GM18519 (cell line): Measurements from ENCODE around the gene ITSN2.
"Not testable (repeated sequence)": the region's sequence is repeated elsewhere in the genome, so short reads cannot be mapped to it uniquely, and the experiment has no call there.

Experiments used
- ATAC-seq: cut with Tn5 transposase; IDR thresholded peaks from one replicate; pipeline ENCODE4 v1.9.1; 2021; ENCODE audit warnings: mild to moderate bottlenecking, moderate library complexity; ENCODE audit not compliant: unreplicated experiment, low FRiP score

The ITSN2 gene

GRCh38 chr2:24222946-24223345 is 137.4 kb downstream of the ITSN2 start:
- ATAC-seq, result no peak

DNA sequence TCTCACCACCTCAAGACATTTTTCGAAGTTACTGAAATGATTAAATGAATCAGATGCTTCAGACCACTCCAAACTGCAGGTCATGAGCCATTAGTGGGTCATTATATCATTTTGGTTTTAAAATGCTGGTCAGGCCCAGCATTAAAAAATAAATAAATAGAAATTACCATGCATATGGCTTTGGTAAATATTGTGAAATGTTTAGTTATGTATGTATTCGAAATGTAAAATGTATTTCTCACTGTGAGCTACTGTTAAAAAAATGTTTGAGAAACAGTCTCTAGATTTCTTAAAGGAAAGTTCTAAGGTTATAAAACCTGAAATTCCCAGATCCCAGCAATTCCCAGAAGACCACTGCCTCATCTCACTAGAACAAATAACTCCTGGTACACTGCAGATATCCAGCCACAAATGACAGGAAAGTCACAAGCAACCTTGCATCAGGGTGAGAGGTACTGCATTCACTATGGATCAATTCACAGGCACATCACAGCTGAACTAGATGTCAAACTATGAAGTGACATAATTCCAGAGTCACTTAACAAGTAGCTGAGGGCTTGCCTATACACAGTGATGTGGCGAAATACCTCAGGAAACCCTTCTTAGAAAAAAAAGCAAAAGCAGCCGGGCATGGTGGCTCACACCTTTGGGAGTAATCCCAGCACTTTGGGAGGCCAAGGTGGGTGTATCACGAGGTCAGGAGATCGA is 138.8 kb downstream of the ITSN2 start:
- no peak for ATAC-seq

DNA sequence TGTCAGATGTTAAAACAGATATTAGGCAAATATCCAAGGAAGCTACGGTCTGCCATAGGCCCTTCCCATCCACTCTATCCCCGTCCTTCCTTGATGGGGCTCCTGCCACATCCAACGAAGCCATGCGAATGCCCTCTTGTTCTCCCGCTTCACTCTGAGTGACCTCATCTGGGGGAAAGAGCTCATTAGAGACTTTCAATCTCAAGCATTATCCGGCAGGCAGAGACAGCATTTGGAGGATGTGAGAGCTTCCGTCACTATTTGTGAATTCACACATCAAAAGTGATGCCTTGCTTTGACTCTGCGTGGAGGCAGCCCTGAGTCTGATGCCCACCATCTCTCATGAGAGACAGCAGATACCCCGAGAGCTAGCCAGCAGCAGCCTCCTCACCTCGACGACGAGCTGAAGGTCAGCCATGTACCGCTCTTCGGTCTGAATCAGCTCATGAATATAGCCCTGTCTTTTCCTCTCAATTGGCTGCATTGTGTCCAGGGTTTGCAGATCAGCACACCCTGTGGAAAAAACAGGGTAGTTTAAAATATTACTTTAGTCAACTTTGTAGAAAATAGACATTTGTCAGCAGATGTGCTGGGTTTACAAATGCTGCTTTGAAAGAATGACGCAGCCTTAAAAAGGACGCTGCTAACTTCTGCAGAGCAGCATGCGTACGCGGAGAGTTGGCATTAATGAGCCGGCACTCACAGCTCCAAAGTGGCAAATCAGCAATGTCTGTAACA is 139.6 kb downstream of the ITSN2 start:
- no peak for ATAC-seq

- ATAC-seq, result peak; percentile 95
These were observed 145.5 kb downstream of the ITSN2 start for GRCh38 chr2:24214880-24215279.

GRCh38 chr2:24211408-24211807 is 148.9 kb downstream of the ITSN2 start:
- no peak for ATAC-seq

GRCh38 chr2:24210723-24211122 is 149.6 kb downstream of the ITSN2 start:
- ATAC-seq, result no peak

DNA sequence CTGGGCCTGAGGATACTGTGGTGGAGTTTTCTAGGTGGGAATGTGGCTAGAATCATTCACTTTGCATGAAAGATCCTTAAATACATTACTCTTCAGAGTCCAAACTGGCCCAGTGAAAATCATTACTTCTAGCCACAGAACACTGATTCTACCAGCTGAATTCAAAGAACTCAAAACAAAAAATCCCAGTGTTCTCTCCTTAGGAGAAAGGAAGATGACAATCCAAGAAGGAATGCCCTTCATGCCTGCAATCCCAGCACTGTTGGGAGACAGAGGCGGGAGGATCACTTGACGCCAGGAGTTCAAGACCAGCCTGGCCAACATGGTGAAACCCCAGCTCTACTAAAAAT is 150.3 kb downstream of the ITSN2 start:
- ATAC-seq, result no peak

- no peak for ATAC-seq
These were observed 150.8 kb downstream of the ITSN2 start for GRCh38 chr2:24209389-24210105.

DNA sequence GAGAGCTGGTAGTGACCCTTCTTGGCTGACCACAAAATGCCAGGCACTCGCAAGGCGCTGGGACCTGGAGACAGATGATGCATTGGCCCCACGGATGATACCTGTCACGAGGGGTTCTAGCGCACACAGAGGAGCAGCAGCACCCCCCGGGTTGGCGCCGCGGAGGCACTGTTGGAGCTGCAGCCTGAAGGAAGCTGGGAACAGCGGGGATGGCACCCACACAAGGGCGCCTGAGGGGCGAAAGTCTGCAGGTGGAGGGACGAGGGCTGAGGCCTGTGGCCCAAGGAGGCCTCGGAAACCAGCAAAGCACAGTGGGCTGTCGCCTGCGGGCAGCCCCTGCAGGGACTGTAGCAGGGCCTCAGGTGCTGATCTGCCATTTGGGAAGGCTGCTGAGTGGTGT is 151.8 kb downstream of the ITSN2 start:
- no peak for ATAC-seq

DNA sequence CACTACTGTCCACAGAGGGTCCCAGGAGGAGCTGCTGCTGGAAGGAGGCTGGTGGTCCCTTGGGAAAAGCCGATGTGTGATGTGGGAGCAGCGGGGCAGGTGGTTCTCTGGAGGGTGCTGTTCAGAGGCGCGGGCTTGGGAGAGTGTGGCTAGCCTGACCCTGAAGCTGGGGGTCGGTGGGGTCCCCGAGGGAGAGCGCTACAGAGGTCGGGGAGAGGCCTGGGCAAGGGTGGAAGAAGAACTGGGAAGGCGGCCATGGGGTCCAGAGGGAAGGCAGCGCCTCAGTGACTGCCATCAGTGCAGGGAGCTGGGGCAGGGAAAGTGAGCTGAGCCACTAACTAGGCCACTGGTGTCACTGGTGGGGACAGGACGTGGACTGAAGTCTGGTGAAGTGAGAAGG is 153.0 kb downstream of the ITSN2 start:
- ATAC-seq, result no peak

- ATAC-seq, result no peak
These were observed 153.6 kb downstream of the ITSN2 start for GRCh38 chr2:24206714-24207113.

DNA sequence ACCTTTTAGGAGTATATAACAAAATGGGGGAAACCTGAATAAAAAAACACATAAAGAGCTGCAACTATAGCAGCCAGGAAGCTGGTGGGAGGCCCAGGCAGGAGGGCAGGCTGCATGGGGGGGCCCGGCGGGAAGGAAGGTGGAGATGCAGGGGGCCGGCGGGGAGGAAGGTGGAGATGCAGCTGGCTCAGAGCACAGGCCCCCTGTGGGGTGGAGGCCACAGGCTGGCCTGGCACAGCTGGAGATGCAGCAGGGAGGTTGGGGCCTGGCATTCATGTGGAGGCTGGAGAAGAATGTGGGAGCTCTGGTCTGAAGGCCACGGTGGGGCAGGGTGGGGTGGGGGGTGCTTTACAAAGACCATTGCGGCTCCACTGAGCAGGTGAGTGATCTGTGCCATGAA is 154.1 kb downstream of the ITSN2 start:
- ATAC-seq, result no peak

GRCh38 chr2:24205131-24205530 is 155.2 kb downstream of the ITSN2 start:
- no peak for ATAC-seq

GRCh38 chr2:24204505-24204904 is 155.8 kb downstream of the ITSN2 start:
- no peak for ATAC-seq

GRCh38 chr2:24203787-24204150 is 156.6 kb downstream of the ITSN2 start:
- ATAC-seq, result no peak

- no peak for ATAC-seq
These were observed 157.1 kb downstream of the ITSN2 start for GRCh38 chr2:24203029-24203786.

GRCh38 chr2:24200799-24201198 is 159.5 kb downstream of the ITSN2 start:
- ATAC-seq, result no peak

DNA sequence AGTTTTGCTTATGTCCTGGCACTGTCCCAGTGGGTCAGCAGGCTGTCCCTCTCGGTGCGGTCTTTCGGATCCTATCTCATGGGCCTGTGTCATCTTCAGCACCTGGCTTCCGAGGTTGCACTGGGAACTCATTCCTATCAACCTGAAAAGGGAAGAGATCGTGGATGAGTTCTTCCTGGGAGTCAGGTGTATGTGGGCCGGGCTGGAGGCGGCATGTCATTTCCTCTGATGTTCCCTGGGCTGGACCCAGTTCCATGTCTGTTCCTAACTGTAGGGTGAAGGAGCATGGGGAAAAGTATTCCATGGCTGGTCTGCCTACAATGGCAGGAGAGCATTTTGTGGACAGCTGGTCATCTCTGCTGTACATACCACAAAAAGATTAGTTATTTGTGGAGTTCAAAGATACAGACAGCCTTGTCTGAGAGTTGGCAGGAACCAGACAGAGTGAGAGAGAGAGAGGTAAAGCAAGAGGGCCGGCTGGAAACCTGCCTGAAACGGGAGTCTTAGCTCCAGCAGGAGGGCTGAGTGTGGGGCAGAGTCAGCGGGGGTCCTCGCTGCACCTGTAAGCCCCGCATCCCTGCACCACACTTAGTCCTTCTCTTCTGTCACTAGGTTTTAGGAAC is 160.3 kb downstream of the ITSN2 start:
- no peak for ATAC-seq

DNA sequence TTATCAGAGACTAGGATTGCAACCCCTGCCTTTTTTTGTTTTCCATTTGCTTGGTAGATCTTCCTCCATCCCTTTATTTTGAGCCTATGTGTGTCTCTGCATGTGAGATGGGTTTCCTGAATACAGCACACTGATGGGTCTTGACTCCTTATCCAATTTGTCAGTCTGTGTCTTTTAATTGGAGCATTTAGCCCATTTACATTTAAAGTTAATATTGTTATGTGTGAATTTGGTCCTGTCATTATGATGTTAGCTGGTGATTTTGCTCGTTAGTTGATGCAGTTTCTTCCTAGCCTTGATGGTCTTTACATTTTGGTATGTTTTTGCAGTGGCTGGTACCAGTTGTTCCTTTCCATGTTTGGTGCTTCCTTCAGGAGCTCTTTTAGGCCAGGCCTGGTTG is 163.1 kb downstream of the ITSN2 start:
- not testable (repeated sequence) for ATAC-seq

GRCh38 chr2:24191848-24192247 is 168.5 kb downstream of the ITSN2 start:
- no peak for ATAC-seq

DNA sequence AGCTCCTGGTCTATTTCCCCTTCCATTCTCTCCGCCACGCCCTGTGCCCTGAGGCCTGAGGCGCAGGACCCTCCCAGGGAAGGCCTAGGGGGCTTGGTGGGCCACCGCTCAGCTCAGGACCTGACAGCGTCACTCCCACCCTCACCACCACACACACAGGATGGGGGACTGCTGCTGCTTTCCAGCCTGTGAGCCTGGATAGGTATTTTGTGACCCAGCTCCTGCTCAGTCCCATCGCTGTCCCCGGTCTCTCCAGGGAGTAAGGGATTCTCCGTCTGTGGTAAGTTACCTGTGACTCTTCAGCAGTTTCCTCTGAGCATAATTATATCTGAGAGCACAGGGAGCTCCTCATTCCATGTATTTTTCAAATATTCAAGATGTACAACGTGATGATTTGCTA is 169.2 kb downstream of the ITSN2 start:
- no peak for ATAC-seq
